Type B pancreatic cell (in vitro differentiated cells): Measurements from ENCODE around the gene C2CD4D. TPM values are rescaled to one million over a fixed set of nuclear protein-coding genes. Genes with fewer than 3 reads are reported as not detected.

Source experiments
- DNase-seq: peaks from one replicate; pipeline ENCODE4 v3.0.0; 2021; ENCODE audit warnings: mixed read lengths; ENCODE audit not compliant: unreplicated experiment; ENCODE audit errors: extremely low spot score
- H3K27ac Mint-ChIP-seq: 2 replicates; pipeline ENCODE4 v1.8.0; 2021; ENCODE audit warnings: mild to moderate bottlenecking, mixed read lengths
- H3K27me3 Mint-ChIP-seq: 2 replicates; pipeline ENCODE4 v1.8.0; 2021; ENCODE audit warnings: mixed read lengths
- H3K36me3 Mint-ChIP-seq: 2 replicates; pipeline ENCODE4 v1.8.0; 2021; ENCODE audit warnings: mixed read lengths
- H3K4me1 Mint-ChIP-seq: one replicate; pipeline ENCODE4 v1.8.0; 2021; ENCODE audit warnings: mixed read lengths; ENCODE audit not compliant: unreplicated experiment
- H3K4me3 Mint-ChIP-seq: 2 replicates; pipeline ENCODE4 v1.8.0; 2021; ENCODE audit warnings: mild to moderate bottlenecking, mixed read lengths
- H3K9me3 Mint-ChIP-seq: 2 replicates; pipeline ENCODE4 v1.8.0; 2021; ENCODE audit warnings: mixed read lengths
- total RNA-seq: library from RNA; stranded (reverse); gene quantifications from 2 replicates; pipeline ENCODE4 v1.2.1, GENCODE V29; 2021; ENCODE audit warnings: low replicate concordance
- TF ChIP-seq, protein P1 (sequence below): fragments of 200-600 bp; sonication (generic); conservative IDR thresholded peaks from 2 replicates; pipeline ENCODE4 v1.5.0; 2021; ENCODE audit warnings: antibody characterized with exemption, mild to moderate bottlenecking

Gene C2CD4D
- total RNA-seq, 1 donor from 2014 or later = 0.43 TPM

DNA sequence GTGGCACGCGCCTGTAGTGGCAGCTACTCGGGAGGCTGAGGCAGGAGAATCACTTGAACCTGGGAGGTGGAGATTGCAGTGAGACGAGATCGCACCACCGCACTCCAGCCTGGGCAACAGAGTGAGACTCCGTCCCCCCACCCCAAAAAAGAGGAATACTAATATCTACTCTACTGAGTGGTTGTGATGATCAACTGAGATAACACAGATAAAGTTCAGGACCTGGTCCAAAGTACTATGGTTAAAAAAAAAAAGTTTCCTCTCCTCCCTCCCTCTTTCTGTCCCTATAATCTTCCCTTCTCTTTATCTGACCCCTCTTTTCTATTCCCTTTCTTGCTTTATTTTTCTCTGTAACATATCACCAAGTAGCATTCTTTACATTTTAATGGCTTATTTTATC lies 4.0 kb downstream of the C2CD4D start:
- Mint-ChIP-seq H3K4me1 (peaks cover 13% of the 10 kb centered on the region), H3K9me3 (no peaks in the 10 kb centered on the region), H3K27ac (no peak overlapping the region), H3K27me3 (peaks cover 42% of the 10 kb centered on the region), H3K4me3 (no peak overlapping the region), H3K36me3 (peaks cover 8% of the 10 kb centered on the region)
- DNase-seq = no peak
- TF ChIP-seq, protein P1, sequence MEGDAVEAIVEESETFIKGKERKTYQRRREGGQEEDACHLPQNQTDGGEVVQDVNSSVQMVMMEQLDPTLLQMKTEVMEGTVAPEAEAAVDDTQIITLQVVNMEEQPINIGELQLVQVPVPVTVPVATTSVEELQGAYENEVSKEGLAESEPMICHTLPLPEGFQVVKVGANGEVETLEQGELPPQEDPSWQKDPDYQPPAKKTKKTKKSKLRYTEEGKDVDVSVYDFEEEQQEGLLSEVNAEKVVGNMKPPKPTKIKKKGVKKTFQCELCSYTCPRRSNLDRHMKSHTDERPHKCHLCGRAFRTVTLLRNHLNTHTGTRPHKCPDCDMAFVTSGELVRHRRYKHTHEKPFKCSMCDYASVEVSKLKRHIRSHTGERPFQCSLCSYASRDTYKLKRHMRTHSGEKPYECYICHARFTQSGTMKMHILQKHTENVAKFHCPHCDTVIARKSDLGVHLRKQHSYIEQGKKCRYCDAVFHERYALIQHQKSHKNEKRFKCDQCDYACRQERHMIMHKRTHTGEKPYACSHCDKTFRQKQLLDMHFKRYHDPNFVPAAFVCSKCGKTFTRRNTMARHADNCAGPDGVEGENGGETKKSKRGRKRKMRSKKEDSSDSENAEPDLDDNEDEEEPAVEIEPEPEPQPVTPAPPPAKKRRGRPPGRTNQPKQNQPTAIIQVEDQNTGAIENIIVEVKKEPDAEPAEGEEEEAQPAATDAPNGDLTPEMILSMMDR = no peak

DNA sequence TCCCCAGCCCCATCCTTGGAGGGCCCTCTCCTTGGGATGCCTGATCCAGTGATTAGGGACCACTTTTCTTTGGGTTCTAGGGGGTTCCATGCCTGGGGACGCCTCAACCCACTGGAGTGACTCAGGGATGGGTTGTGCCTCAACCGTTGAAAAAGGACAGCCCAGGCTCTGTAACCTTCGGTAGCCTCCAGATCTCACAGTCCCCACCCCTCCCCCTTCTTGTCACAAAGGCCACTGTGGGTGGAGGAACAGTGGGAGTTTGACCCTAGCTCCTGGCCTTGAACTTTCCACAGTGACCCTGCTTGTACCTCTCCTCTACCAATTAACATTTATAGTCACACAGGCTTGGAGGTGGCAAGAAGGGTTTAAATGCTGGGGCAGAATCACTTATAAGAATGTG lies 5.4 kb downstream of the C2CD4D start:
- no peak overlapping the region for H3K27ac Mint-ChIP-seq
- H3K36me3 Mint-ChIP-seq = peaks cover 8% of the 10 kb centered on the region
- H3K4me3 Mint-ChIP-seq = no peak overlapping the region
- H3K27me3 Mint-ChIP-seq = peaks cover 29% of the 10 kb centered on the region
- no peak for DNase-seq
- H3K4me1 Mint-ChIP-seq = peaks cover 16% of the 10 kb centered on the region
- TF ChIP-seq, protein P1 = no peak
- no peaks in the 10 kb centered on the region for H3K9me3 Mint-ChIP-seq

DNA sequence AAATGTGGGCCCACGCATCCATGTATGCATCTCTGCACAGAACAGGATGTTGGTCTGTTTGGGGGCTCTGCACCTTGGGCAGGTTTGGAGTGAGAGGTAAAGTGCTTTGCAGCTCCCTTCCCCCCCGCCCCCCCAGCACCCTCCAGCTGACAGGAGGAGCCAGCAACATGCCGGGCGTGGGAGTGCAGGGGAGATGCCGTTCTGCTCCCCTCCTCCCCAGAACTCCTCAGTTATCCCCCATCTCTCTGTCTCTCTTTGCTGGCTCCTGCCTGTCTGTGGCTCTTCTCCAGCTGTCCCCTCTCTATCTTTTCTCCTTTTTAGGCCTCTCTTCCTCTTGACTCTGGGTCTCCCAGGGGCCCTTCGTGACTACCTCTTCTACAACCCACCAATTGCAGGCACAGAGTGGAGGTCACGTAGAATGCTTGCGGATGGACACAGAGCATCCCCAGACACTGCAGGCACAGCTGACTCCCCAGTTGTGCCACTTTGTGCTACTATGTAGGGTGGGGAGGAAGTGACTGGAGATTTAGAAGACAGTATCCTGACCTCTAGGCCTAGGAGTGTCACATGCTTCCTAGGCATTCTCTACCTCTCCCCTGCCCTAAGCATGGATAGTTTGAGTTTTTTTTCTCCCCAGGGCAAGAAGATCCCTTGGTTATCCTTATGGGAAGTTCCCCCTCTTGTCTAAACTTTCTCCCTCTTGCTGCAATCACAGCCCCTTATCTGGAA lies 6.3 kb downstream of the C2CD4D start:
- no peak for DNase-seq
- TF ChIP-seq, protein P1 = no peak
- Mint-ChIP-seq H3K4me3 (no peak overlapping the region), H3K36me3 (peaks cover 8% of the 10 kb centered on the region), H3K9me3 (no peaks in the 10 kb centered on the region), H3K27ac (no peak overlapping the region), H3K27me3 (peaks cover 26% of the 10 kb centered on the region), H3K4me1 (peaks cover 20% of the 10 kb centered on the region)

DNA sequence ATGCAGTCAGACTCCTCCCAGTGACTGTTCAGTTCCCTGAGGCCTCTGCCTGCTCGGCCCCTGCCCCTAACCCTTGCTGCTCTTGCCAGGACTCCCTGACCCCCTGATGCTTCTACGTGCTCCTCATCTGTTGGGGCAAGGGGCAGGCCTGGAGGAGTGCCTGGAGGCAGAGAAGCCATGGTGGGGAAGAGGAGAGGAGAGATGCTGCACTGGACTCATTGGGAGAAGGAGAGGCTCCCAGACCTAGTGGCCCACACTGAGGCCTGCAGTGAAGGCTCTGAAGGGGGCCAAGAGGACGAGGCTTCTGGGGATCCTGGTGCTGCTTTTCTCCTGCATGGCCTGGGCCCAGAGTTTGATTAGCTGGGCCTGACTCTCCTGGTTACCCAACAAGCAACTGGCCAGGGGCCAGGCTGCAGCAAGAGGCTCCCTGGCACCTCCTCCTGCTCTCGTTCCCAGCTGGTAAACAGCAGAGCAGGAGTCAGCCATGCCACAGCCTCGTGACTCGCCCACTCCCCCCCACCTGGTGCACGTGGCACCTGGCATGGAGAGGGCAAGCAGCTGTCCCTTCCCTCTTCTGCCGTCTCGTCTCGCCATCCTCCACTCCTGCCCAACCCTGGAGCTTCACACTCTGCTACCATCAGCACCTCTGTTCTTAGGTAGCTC lies 7.2 kb downstream of the C2CD4D start:
- Mint-ChIP-seq H3K27ac (no peak overlapping the region), H3K36me3 (peaks cover 5% of the 10 kb centered on the region), H3K4me3 (no peak overlapping the region), H3K27me3 (peaks cover 22% of the 10 kb centered on the region), H3K9me3 (no peaks in the 10 kb centered on the region), H3K4me1 (peaks cover 17% of the 10 kb centered on the region)
- no peak for DNase-seq
- TF ChIP-seq, protein P1 = no peak

DNA sequence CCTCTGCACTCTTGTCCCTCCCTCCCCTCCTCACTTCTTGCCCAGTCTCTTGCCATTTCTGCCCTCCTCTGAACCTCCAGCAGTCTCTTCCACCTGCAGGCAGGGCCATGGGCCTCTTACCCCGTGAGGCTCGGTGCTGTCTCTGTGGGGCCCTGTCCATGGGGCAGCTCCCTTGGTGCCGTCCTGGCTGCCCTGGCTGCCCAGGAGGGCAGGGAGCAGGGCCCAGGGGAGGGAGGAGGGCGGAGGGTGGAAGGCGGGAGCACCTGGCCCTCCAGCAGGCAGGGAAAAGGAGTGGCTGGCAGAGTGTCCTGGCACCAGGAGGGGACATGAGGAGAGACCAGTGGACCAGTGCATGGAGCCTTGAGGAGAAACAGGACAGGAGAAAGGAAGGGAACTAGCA lies 8.0 kb downstream of the C2CD4D start, which contains the start of gene RORC:
TSS of gene RORC (minus strand) at position 198 of the 400 bp plus-strand sequence. CDS start at position 160, 38 bp downstream.
- Mint-ChIP-seq H3K4me3 (no peak within 1 kb of the TSS), H3K36me3 (peaks cover 4% of the 10 kb centered on the region), H3K27me3 (peaks cover 13% of the 10 kb centered on the region), H3K27ac (no peak within 1 kb of the TSS), H3K4me1 (peaks cover 15% of the 10 kb centered on the region), H3K9me3 (no peaks in the 10 kb centered on the region)
- TF ChIP-seq, protein P1 = no peak
- no peak for DNase-seq
